ENCODE data around the gene MAP3K5.

Gene MAP3K5

DNA sequence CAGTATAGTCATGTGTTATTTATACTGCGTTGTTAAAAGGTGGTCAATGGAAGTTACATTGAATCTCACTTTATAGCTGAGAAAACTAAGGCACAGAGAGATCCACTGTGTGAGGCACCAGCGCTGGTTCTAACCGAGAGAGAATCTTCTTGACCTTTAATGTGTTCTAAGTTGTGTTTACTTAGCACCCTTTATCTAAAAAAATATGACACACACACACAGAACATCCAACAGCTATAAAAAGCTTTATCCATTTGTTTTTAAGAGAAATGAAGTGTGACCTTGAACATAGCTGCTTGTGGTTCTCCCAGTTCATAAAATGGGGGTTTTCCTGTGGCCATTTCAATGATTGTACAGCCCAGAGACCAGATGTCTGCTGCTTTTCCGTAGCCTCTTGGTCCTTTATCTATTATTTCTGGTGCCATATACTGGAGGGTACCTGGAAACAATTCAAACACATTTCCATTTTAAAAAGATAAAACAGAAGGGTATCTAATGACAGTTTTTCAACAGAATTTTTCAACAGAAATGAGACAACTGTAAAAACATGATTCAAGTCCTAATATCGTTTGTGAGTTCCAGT is 187.3 kb downstream of the MAP3K5 start:
- no peak for TF ChIP-seq ZNF70 (CRISPR knock-in tag; IDR thresholded peaks at IDR 0.05)
- TF ChIP-seq ARNTL (CRISPR knock-in tag; IDR thresholded peaks at IDR 0.05; ENCODE audit: borderline replicate concordance, low read depth), result no peak
- TF ChIP-seq, protein P1, sequence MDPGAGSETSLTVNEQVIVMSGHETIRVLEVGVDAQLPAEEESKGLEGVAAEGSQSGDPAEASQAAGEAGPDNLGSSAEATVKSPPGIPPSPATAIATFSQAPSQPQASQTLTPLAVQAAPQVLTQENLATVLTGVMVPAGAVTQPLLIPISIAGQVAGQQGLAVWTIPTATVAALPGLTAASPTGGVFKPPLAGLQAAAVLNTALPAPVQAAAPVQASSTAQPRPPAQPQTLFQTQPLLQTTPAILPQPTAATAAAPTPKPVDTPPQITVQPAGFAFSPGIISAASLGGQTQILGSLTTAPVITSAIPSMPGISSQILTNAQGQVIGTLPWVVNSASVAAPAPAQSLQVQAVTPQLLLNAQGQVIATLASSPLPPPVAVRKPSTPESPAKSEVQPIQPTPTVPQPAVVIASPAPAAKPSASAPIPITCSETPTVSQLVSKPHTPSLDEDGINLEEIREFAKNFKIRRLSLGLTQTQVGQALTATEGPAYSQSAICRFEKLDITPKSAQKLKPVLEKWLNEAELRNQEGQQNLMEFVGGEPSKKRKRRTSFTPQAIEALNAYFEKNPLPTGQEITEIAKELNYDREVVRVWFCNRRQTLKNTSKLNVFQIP (CRISPR knock-in tag; IDR thresholded peaks at IDR 0.05; ENCODE audit: borderline replicate concordance, low read depth), result no peak
- TF ChIP-seq, protein P2, sequence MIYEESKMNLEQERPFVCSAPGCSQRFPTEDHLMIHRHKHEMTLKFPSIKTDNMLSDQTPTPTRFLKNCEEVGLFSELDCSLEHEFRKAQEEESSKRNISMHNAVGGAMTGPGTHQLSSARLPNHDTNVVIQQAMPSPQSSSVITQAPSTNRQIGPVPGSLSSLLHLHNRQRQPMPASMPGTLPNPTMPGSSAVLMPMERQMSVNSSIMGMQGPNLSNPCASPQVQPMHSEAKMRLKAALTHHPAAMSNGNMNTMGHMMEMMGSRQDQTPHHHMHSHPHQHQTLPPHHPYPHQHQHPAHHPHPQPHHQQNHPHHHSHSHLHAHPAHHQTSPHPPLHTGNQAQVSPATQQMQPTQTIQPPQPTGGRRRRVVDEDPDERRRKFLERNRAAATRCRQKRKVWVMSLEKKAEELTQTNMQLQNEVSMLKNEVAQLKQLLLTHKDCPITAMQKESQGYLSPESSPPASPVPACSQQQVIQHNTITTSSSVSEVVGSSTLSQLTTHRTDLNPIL (CRISPR knock-in tag; IDR thresholded peaks at IDR 0.05; ENCODE audit: low read depth), result no peak
- TF ChIP-seq ZNF8 (CRISPR knock-in tag; IDR thresholded peaks at IDR 0.05), result no peak
- no peak for TF ChIP-seq ZFP30 (CRISPR knock-in tag; IDR thresholded peaks at IDR 0.05)
- no peak for TF ChIP-seq BACH2 (CRISPR knock-in tag; IDR thresholded peaks at IDR 0.05; ENCODE audit: borderline replicate concordance)
- ATAC-seq, result no peak

DNA sequence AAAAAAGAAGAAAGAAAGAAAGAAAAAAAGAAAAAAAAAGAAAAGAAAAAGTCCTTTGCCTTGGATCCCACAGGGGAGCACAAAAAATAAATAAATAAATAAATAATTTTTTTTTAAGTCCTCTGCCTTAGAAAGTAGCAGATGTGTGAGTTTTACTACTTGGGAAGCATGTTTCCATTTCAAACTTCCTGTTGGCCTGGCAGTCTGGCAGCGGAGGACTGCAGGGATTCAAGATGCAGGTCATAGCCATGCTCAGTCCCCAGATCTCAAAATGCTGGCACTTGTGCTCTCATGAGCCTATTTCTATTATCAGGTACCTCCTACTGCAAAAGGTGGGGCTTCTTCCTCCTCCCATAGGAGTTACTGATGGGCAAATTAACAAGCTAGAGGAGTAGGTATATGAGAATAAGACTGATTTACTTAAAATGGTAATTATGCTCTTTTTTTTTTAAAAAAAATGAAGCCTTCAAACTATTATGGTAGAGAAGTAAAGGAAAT is 187.9 kb downstream of the MAP3K5 start:
- TF ChIP-seq ZNF8 (CRISPR knock-in tag; IDR thresholded peaks at IDR 0.05) (no peak), ZNF70 (CRISPR knock-in tag; IDR thresholded peaks at IDR 0.05) (no peak), ISL1 (CRISPR knock-in tag; IDR thresholded peaks at IDR 0.05) (no peak), ZNF565 (CRISPR knock-in tag; conservative IDR thresholded peaks at IDR 0.05; ENCODE audit: low read depth) (no peak), TOX (CRISPR knock-in tag; IDR thresholded peaks at IDR 0.05; ENCODE audit: borderline replicate concordance) (no peak), ESRRG (CRISPR knock-in tag; IDR thresholded peaks at IDR 0.05) (no peak), ZFP3 (CRISPR knock-in tag; IDR thresholded peaks at IDR 0.05) (no peak), ARNTL (CRISPR knock-in tag; IDR thresholded peaks at IDR 0.05; ENCODE audit: borderline replicate concordance, low read depth) (no peak)
- TF ChIP-seq, protein P1 (CRISPR knock-in tag; IDR thresholded peaks at IDR 0.05; ENCODE audit: borderline replicate concordance, low read depth), result no peak
- no peak for ATAC-seq

DNA sequence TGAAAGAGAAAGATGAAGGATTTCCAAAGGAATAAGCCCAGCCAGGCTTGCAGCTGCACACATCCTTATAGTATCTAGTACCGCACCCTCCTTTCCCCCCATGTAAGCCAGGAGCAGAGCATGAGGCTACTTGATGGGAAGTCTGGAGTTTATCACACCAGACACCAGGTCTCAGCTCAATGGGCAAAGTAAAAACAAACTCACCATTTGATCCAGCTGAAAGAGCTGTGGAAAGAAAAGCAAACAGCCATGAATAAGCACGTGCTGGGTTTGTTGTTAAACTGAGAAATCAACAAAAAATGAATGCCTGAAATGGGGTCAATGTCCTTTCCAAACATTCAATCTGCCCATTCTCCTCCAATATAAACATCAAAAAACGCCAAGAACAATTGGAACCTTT is 191.5 kb downstream of the MAP3K5 start:
- no peak for ATAC-seq
- TF ChIP-seq ZNF8 (CRISPR knock-in tag; IDR thresholded peaks at IDR 0.05), result no peak
- TF ChIP-seq RARB (CRISPR knock-in tag; IDR thresholded peaks at IDR 0.05), result no peak
- TF ChIP-seq, protein P3, sequence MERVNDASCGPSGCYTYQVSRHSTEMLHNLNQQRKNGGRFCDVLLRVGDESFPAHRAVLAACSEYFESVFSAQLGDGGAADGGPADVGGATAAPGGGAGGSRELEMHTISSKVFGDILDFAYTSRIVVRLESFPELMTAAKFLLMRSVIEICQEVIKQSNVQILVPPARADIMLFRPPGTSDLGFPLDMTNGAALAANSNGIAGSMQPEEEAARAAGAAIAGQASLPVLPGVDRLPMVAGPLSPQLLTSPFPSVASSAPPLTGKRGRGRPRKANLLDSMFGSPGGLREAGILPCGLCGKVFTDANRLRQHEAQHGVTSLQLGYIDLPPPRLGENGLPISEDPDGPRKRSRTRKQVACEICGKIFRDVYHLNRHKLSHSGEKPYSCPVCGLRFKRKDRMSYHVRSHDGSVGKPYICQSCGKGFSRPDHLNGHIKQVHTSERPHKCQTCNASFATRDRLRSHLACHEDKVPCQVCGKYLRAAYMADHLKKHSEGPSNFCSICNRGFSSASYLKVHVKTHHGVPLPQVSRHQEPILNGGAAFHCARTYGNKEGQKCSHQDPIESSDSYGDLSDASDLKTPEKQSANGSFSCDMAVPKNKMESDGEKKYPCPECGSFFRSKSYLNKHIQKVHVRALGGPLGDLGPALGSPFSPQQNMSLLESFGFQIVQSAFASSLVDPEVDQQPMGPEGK (CRISPR knock-in tag; IDR thresholded peaks at IDR 0.05; ENCODE audit: borderline replicate concordance), result no peak
- no peak for TF ChIP-seq SNAI2 (CRISPR knock-in tag; IDR thresholded peaks at IDR 0.05)
- TF ChIP-seq ZNF70 (CRISPR knock-in tag; IDR thresholded peaks at IDR 0.05), result no peak
- no peak for TF ChIP-seq CSDC2 (CRISPR knock-in tag; IDR thresholded peaks at IDR 0.05)
- TF ChIP-seq, protein P4, sequence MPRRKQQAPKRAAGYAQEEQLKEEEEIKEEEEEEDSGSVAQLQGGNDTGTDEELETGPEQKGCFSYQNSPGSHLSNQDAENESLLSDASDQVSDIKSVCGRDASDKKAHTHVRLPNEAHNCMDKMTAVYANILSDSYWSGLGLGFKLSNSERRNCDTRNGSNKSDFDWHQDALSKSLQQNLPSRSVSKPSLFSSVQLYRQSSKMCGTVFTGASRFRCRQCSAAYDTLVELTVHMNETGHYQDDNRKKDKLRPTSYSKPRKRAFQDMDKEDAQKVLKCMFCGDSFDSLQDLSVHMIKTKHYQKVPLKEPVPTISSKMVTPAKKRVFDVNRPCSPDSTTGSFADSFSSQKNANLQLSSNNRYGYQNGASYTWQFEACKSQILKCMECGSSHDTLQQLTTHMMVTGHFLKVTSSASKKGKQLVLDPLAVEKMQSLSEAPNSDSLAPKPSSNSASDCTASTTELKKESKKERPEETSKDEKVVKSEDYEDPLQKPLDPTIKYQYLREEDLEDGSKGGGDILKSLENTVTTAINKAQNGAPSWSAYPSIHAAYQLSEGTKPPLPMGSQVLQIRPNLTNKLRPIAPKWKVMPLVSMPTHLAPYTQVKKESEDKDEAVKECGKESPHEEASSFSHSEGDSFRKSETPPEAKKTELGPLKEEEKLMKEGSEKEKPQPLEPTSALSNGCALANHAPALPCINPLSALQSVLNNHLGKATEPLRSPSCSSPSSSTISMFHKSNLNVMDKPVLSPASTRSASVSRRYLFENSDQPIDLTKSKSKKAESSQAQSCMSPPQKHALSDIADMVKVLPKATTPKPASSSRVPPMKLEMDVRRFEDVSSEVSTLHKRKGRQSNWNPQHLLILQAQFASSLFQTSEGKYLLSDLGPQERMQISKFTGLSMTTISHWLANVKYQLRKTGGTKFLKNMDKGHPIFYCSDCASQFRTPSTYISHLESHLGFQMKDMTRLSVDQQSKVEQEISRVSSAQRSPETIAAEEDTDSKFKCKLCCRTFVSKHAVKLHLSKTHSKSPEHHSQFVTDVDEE (CRISPR knock-in tag; IDR thresholded peaks at IDR 0.05), result no peak
- TF ChIP-seq, protein P1 (CRISPR knock-in tag; IDR thresholded peaks at IDR 0.05; ENCODE audit: borderline replicate concordance, low read depth), result no peak
- TF ChIP-seq ZFP30 (CRISPR knock-in tag; IDR thresholded peaks at IDR 0.05), result no peak
- TF ChIP-seq TCF4 (CRISPR knock-in tag; IDR thresholded peaks at IDR 0.05; ENCODE audit: borderline replicate concordance), result no peak
- TF ChIP-seq ISL1 (CRISPR knock-in tag; IDR thresholded peaks at IDR 0.05), result no peak
- no peak for TF ChIP-seq ZNF565 (CRISPR knock-in tag; conservative IDR thresholded peaks at IDR 0.05; ENCODE audit: low read depth)
- TF ChIP-seq ARNTL (CRISPR knock-in tag; IDR thresholded peaks at IDR 0.05; ENCODE audit: borderline replicate concordance, low read depth), result no peak
- TF ChIP-seq GLIS3 (CRISPR knock-in tag; IDR thresholded peaks at IDR 0.05), result no peak
- TF ChIP-seq TOX (CRISPR knock-in tag; IDR thresholded peaks at IDR 0.05; ENCODE audit: borderline replicate concordance), result no peak
- no peak for TF ChIP-seq PPARA (CRISPR knock-in tag; IDR thresholded peaks at IDR 0.05; ENCODE audit: borderline replicate concordance)
- no peak for TF ChIP-seq OSR1 (CRISPR knock-in tag; IDR thresholded peaks at IDR 0.05)
- TF ChIP-seq ESRRG (CRISPR knock-in tag; IDR thresholded peaks at IDR 0.05), result no peak
- TF ChIP-seq BACH2 (CRISPR knock-in tag; IDR thresholded peaks at IDR 0.05; ENCODE audit: borderline replicate concordance), result no peak
